WI38 (cell line): ENCODE measurements around the gene PYGB.

ENCODE experiments used
- H3K4me3 ChIP-seq: 2 replicates; pipeline ENCODE4 v1.5.1; 2011; ENCODE audit warnings: low read depth, mild to moderate bottlenecking, control low read depth, low read length
- CTCF ChIP-seq: IDR thresholded peaks from 2 replicates; pipeline ENCODE4 v1.5.1; 2012; ENCODE audit warnings: low read depth, mild to moderate bottlenecking, control low read depth, low read length

The PYGB gene

DNA sequence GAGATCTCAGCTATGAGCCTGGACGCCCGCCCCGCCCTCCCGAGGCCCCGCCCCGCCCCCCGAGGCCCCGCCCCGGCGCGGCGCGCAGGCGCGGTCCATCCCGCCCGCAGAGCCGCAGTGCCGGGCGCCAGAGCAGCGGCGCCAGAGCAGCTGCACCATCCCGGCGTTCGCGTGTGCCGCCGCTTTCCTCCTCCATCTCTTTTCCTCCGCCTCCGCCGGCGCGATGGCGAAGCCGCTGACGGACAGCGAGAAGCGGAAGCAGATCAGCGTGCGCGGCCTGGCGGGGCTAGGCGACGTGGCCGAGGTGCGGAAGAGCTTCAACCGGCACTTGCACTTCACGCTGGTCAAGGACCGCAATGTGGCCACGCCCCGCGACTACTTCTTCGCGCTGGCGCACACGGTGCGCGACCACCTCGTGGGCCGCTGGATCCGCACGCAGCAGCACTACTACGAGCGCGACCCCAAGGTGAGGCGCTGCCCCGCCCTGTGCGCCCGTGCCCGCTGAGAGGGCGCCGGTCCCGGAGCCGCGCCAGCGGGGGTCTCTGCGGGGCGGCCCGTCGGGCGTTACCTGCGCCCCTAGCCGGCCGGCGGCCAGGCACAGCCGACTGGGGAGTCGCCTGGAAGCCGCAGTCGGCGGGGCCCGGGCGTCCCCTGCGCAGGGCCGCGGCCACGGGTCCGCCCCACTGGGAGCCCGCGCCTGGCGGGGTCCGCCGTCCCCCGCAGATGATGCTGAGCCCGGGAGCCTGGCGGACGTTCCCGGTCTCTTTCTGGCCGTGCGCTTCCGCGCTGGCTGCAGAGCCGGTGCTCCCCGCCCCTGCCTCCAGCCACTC is at the start of gene PYGB:
Gene PYGB, plus strand, starts transcription at position 130 of the 830 bp plus-strand sequence. Its CDS starts 94 bp downstream, at position 224.
- no peak for TF ChIP-seq CTCF
- peak within 1 kb of the TSS; percentile 73 for H3K4me3 ChIP-seq

- TF ChIP-seq CTCF: no peak
- H3K4me3 ChIP-seq: no peak overlapping the region
These were observed 49.1 kb upstream of the PYGB start for GRCh38 chr20:25198663-25199383.

GRCh38 chr20:25199473-25200260 is 48.2 kb upstream of the PYGB start:
- TF ChIP-seq CTCF: no peak
- no peak overlapping the region for H3K4me3 ChIP-seq

GRCh38 chr20:25203089-25203488 is 44.8 kb upstream of the PYGB start:
- no peak for TF ChIP-seq CTCF

GRCh38 chr20:25203871-25204320 is 44.0 kb upstream of the PYGB start:
- TF ChIP-seq CTCF: no peak
- H3K4me3 ChIP-seq: no peak overlapping the region

More at GRCh38 chr20:25203089-25203488, 44.8 kb upstream of the PYGB start:
- H3K4me3 ChIP-seq: no peak overlapping the region

GRCh38 chr20:25204550-25205276 is 43.2 kb upstream of the PYGB start:
- no peak for TF ChIP-seq CTCF
- H3K4me3 ChIP-seq: no peak overlapping the region
